Measurements from ENCODE around the gene WDR76.

DNA sequence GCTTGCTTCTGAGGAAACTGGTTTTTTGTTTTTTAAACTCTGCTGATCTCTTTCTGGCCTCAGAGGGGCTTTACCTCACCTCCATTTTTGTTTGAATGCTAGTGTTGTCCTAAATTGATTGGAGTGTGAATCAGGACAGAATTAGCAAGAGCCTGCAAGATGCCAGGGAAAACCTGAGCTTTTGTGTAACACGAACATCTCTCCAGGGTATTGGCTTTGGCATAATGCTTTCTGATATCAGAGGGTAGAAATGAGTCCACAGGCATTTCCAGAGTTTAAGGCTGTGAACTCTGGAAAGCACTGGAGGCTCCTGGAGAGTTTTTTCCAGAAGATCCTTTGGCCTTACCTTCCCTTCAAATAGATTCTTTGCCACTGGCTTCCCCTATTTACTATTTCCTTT, 87.1 kb downstream of the WDR76 start:
- no peak for TF ChIP-seq POLR2A (IDR thresholded peaks at IDR 0.05)
- TF ChIP-seq, protein P1, sequence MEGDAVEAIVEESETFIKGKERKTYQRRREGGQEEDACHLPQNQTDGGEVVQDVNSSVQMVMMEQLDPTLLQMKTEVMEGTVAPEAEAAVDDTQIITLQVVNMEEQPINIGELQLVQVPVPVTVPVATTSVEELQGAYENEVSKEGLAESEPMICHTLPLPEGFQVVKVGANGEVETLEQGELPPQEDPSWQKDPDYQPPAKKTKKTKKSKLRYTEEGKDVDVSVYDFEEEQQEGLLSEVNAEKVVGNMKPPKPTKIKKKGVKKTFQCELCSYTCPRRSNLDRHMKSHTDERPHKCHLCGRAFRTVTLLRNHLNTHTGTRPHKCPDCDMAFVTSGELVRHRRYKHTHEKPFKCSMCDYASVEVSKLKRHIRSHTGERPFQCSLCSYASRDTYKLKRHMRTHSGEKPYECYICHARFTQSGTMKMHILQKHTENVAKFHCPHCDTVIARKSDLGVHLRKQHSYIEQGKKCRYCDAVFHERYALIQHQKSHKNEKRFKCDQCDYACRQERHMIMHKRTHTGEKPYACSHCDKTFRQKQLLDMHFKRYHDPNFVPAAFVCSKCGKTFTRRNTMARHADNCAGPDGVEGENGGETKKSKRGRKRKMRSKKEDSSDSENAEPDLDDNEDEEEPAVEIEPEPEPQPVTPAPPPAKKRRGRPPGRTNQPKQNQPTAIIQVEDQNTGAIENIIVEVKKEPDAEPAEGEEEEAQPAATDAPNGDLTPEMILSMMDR (IDR thresholded peaks at IDR 0.05): no peak

All from adrenal gland (tissue), 5 donors.